Trophoblast cell (in vitro differentiated cells and primary cell): ENCODE results near the gene SAMD7.

Experiments used
- DNase-seq, 2 donors: peaks; one replicate each; pipeline ENCODE4 v3.0.0-alpha.2; 2016
- H2AFZ ChIP-seq: 2 replicates; pipeline ENCODE4 v1.6.1; 2013; ENCODE audit warnings: low read length, moderate library complexity, mild to moderate bottlenecking; ENCODE audit not compliant: insufficient read depth, poor library complexity
- H2AK5ac ChIP-seq: 2 replicates; pipeline ENCODE4 v1.6.1; 2013; ENCODE audit warnings: mild to moderate bottlenecking, low read length
- H2BK120ac ChIP-seq: 2 replicates; pipeline ENCODE4 v1.6.1; 2013; ENCODE audit warnings: low read length, mild to moderate bottlenecking, moderate library complexity; ENCODE audit not compliant: insufficient read depth, poor library complexity
- H2BK12ac ChIP-seq: 2 replicates; pipeline ENCODE4 v1.6.1; 2013; ENCODE audit warnings: mild to moderate bottlenecking, low read length, moderate library complexity
- H2BK5ac ChIP-seq: 2 replicates; pipeline ENCODE4 v1.6.1; 2013; ENCODE audit warnings: low read length, low read depth, moderate library complexity, mild to moderate bottlenecking; ENCODE audit not compliant: poor library complexity
- H3K14ac ChIP-seq: 2 replicates; pipeline ENCODE4 v1.6.1; 2013; ENCODE audit warnings: mild to moderate bottlenecking, low read length
- H3K18ac ChIP-seq: 2 replicates; pipeline ENCODE4 v1.6.1; 2013; ENCODE audit warnings: mild to moderate bottlenecking, low read length
- H3K23ac ChIP-seq: 2 replicates; pipeline ENCODE4 v1.6.1; 2013; ENCODE audit warnings: low read length
- H3K27ac ChIP-seq: 2 replicates; pipeline ENCODE4 v1.5.1; 2013; ENCODE audit warnings: low read depth, mild to moderate bottlenecking, inconsistent platforms, low read length, moderate library complexity
- H3K27me3 ChIP-seq: 2 replicates; pipeline ENCODE4 v1.6.1; 2013; ENCODE audit warnings: inconsistent platforms, mild to moderate bottlenecking, low read length, moderate library complexity; ENCODE audit not compliant: insufficient read depth
- H3K36me3 ChIP-seq, 2 experiments: 1 replicate in 1 of 2; 2 replicates in 1 of 2; pipeline ENCODE4 v1.6.1; 2013; ENCODE audit warnings: low read length in 2 of 2, mild to moderate bottlenecking in 2 of 2, moderate library complexity in 1 of 2; ENCODE audit not compliant: insufficient read depth in 2 of 2, control insufficient read depth in 1 of 2
- H3K4ac ChIP-seq: 2 replicates; pipeline ENCODE4 v1.6.1; 2013; ENCODE audit warnings: low read depth, mild to moderate bottlenecking, low read length, moderate library complexity
- H3K4me1 ChIP-seq, 2 experiments: 1 replicate in 1 of 2; 2 replicates in 1 of 2; pipeline ENCODE4 v1.6.1; 2013; ENCODE audit warnings: low read length in 2 of 2, mild to moderate bottlenecking in 2 of 2, moderate library complexity in 1 of 2; ENCODE audit not compliant: insufficient read depth in 2 of 2, control insufficient read depth in 1 of 2
- H3K4me2 ChIP-seq: 2 replicates; pipeline ENCODE4 v1.6.1; 2013; ENCODE audit warnings: inconsistent platforms, mild to moderate bottlenecking, low read length, moderate library complexity
- H3K4me3 ChIP-seq: 2 replicates; pipeline ENCODE4 v1.5.1; 2013; ENCODE audit warnings: mild to moderate bottlenecking, low read depth, low read length, inconsistent platforms
- H3K79me1 ChIP-seq: one replicate; pipeline ENCODE4 v1.6.1; 2013; ENCODE audit warnings: low read length
- H3K79me2 ChIP-seq: 2 replicates; pipeline ENCODE4 v1.6.1; 2013; ENCODE audit warnings: low read length, mild to moderate bottlenecking; ENCODE audit not compliant: control insufficient read depth, insufficient read depth, poor library complexity
- H3K9ac ChIP-seq: 2 replicates; pipeline ENCODE4 v1.6.1; 2013; ENCODE audit warnings: mild to moderate bottlenecking, low read length
- H3K9me3 ChIP-seq: 2 replicates; pipeline ENCODE4 v1.6.1; 2013; ENCODE audit warnings: low read depth, mild to moderate bottlenecking, control low read depth, inconsistent platforms, low read length; ENCODE audit not compliant: insufficient read depth
- H4K12ac ChIP-seq: 2 replicates; pipeline ENCODE4 v1.6.1; 2013; ENCODE audit warnings: low read depth, mild to moderate bottlenecking, low read length, moderate library complexity
- H4K8ac ChIP-seq: 2 replicates; pipeline ENCODE4 v1.6.1; 2013; ENCODE audit warnings: low read depth, mild to moderate bottlenecking, low read length, moderate library complexity
- H4K91ac ChIP-seq: one replicate; pipeline ENCODE4 v1.6.1; 2013; ENCODE audit warnings: low read depth, mild to moderate bottlenecking, low read length, moderate library complexity
- WGBS: extraction: QIAGEN DNeasy Blood & Tissue Kit; methylation state at CpG from one replicate; pipeline ENCODE4 v1.1.7; 2013; ENCODE audit warnings: missing lambda C conversion rate; ENCODE audit not compliant: insufficient read length, insufficient coverage; ENCODE audit errors: extremely low coverage; 5-methylcytosine and 5-hydroxymethylcytosine counted together

Gene SAMD7

DNA sequence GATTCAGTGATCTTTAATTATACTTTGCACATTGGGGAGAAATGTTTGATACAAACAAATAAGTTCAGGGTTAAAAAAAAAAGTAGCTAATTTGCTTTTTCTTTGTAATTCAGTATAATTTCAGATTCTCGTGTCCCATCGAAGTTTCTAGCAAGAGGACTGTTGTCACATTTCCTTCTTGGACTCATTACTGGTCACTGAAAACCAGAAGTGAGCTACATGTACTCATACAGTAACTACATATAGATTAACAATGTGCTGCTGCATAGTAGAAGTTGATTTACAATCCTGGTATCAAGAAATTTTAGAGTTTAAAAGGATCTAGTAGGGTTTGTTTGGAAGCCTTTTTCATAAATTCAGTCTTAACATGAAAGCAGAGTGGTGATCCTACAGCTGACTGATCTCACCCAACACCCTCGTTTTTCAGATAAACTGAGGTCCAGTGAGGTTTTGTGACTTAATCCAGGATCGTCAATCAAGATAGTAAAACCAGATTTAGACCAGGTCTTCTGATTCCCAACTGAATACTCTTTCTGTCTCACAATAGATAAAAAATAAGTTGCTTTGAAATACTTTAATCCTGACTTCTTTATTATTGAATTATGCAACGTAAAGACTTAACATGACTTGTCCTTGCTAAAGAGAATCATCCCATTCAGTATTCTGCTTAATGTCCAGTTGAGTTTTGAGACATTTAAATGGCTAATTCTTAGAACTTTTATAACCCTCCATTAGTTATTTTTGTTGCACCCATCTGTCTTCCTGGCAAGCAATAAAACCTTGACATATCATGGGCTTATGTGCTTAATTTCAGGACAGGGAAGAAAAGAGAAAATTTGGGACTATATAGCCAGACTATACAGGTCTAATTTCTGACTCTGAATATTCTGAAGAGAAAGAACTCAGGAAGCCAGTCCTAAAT, 58.1 kb downstream of the SAMD7 start:
- WGBS, result no CpG with 5 or more reads among the region's 5 CpGs
- Histone ChIP-seq H3K4me3 (no peak overlapping the region), H4K91ac (no peak overlapping the region), H3K9me3 (no peaks in the 10 kb centered on the region), H3K14ac (no peak overlapping the region), H2BK5ac (no peak overlapping the region), H3K23ac (no peak overlapping the region), H3K27me3 (no peaks in the 10 kb centered on the region), H4K12ac (no peak overlapping the region), H3K27ac (no peak overlapping the region), H3K79me1 (peaks cover 6% of the 10 kb centered on the region), H3K4me2 (no peak overlapping the region), H3K4me1 (no peaks in the 10 kb centered on the region), H2BK12ac (no peak overlapping the region), H2AK5ac (no peak overlapping the region), H2AFZ (no peak overlapping the region), H3K36me3 (peaks cover 0 to 2% of the 10 kb centered on the region in 2 experiments), H2BK120ac (no peak overlapping the region), H3K9ac (no peak overlapping the region), H3K4ac (peak overlapping the region; percentile 46), H3K18ac (no peak overlapping the region), H3K79me2 (peaks cover 14% of the 10 kb centered on the region), H4K8ac (no peak overlapping the region)
- DNase-seq, result no peak

DNA sequence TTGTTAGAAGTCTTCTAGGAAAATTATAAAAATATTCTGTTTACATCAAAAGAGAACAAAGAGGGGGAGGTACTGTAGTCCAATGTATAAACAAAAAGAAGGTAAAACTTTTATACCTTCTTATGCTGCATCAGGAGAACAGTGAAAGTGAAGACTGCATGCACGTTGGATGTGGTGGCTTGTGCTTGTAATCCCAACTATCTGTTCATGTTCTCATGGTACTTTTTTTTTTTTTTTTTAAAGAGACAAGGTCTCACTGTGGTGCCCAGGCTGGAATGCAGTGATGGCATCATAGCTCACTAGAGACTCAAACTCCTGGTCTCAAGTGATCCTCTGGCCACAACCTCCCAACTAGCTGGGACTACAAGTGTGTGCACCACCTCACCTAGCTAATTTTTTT, 59.5 kb downstream of the SAMD7 start:
- Histone ChIP-seq H3K9ac (no peak overlapping the region), H3K18ac (no peak overlapping the region), H3K36me3 (peaks cover 0 to 2% of the 10 kb centered on the region in 2 experiments), H3K27ac (no peak overlapping the region), H4K91ac (no peak overlapping the region), H4K8ac (no peak overlapping the region), H3K9me3 (no peaks in the 10 kb centered on the region), H3K4me1 (no peaks in the 10 kb centered on the region), H3K4me3 (no peak overlapping the region), H2AK5ac (no peak overlapping the region), H3K4ac (peak overlapping the region; percentile 64), H3K14ac (no peak overlapping the region), H2BK120ac (no peak overlapping the region), H2BK5ac (no peak overlapping the region), H3K79me1 (peaks cover 6% of the 10 kb centered on the region), H3K27me3 (no peaks in the 10 kb centered on the region), H3K23ac (no peak overlapping the region), H3K4me2 (no peak overlapping the region), H4K12ac (no peak overlapping the region), H2AFZ (no peak overlapping the region), H3K79me2 (peaks cover 14% of the 10 kb centered on the region), H2BK12ac (no peak overlapping the region)
- no peak for DNase-seq
- no CpG with 5 or more reads among the region's 1 CpG for WGBS

DNA sequence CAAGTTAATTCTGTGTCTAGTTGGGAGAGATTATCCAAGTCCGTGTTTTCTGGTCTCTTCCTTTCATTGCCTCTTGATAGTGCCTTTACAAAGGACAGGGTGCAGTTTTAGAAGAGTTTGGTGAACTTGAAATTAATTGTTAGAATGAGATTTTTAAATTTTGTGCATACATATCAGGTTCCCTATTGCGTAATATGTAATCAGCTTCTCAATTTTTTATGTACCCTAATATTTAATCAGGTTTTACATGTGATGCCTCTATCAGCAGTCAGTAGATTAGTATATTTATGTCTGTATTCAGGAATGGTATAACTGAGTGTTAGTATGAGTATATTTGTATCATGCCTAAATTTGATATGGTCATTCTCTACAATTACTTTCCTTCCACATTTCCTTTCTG, 60.1 kb downstream of the SAMD7 start:
- H3K4me2 ChIP-seq, result no peak overlapping the region
- H2AFZ ChIP-seq, result no peak overlapping the region
- no peak overlapping the region for H4K91ac ChIP-seq
- no peak overlapping the region for H4K12ac ChIP-seq
- H2AK5ac ChIP-seq, result no peak overlapping the region
- H3K27ac ChIP-seq, result no peak overlapping the region
- H2BK120ac ChIP-seq, result no peak overlapping the region
- peaks cover 3 to 5% of the 10 kb centered on the region in 2 experiments for H3K36me3 ChIP-seq
- no peak for DNase-seq
- peaks cover 6% of the 10 kb centered on the region for H3K79me1 ChIP-seq
- H3K4me1 ChIP-seq, result no peaks in the 10 kb centered on the region
- H4K8ac ChIP-seq, result no peak overlapping the region
- H3K27me3 ChIP-seq, result no peaks in the 10 kb centered on the region
- H3K4me3 ChIP-seq, result no peak overlapping the region
- H3K18ac ChIP-seq, result no peak overlapping the region
- peaks cover 12% of the 10 kb centered on the region for H3K79me2 ChIP-seq
- no peak overlapping the region for H2BK5ac ChIP-seq
- no peak overlapping the region for H3K9ac ChIP-seq
- no CpG with 5 or more reads among the region's 2 CpGs for WGBS
- H2BK12ac ChIP-seq, result no peak overlapping the region
- no peaks in the 10 kb centered on the region for H3K9me3 ChIP-seq
- no peak overlapping the region for H3K4ac ChIP-seq
- H3K23ac ChIP-seq, result no peak overlapping the region
- no peak overlapping the region for H3K14ac ChIP-seq

DNA sequence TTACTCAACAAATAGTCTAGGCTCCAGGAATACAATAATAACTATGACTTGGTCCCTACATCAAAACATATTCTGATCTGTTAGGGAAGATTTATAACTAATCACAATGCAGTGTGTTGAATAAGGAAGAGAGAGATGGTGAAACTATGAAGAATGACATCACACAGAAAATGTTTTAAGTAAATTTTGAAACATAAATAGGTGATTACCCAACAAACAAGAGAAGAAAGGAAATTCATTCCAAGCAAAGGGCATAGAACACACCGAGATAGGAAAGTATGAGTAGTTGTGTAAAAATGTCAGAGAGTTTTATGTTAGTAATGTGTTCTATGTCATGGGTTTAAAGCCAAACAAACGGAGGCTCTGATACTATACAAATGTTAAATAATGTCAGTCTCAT, 68.7 kb downstream of the SAMD7 start:
- H3K18ac ChIP-seq, result no peak overlapping the region
- H3K4me3 ChIP-seq, result no peak overlapping the region
- no peaks in the 10 kb centered on the region for H3K9me3 ChIP-seq
- H2AK5ac ChIP-seq, result no peak overlapping the region
- H3K36me3 ChIP-seq, result peaks cover 6 to 25% of the 10 kb centered on the region in 2 experiments
- no peak overlapping the region for H4K12ac ChIP-seq
- no peak overlapping the region for H3K4me2 ChIP-seq
- H3K14ac ChIP-seq, result no peak overlapping the region
- peak in 1 of 2 donors; percentile 90 for DNase-seq
- H2BK12ac ChIP-seq, result no peak overlapping the region
- H3K27me3 ChIP-seq, result no peaks in the 10 kb centered on the region
- no peak overlapping the region for H3K23ac ChIP-seq
- no peak overlapping the region for H3K4ac ChIP-seq
- no peaks in the 10 kb centered on the region for H3K4me1 ChIP-seq
- no peak overlapping the region for H3K9ac ChIP-seq
- no peak overlapping the region for H3K27ac ChIP-seq
- no peak overlapping the region for H2BK120ac ChIP-seq
- no peaks in the 10 kb centered on the region for H3K79me2 ChIP-seq
- H3K79me1 ChIP-seq, result no peaks in the 10 kb centered on the region
- H2BK5ac ChIP-seq, result no peak overlapping the region
- WGBS, result no CpG with 5 or more reads among the region's 2 CpGs
- no peak overlapping the region for H4K8ac ChIP-seq
- H4K91ac ChIP-seq, result no peak overlapping the region
- H2AFZ ChIP-seq, result no peak overlapping the region
